Neural progenitor cell (in vitro differentiated cells): ENCODE results near the gene ATP8B3.

Experiments used
- EZH2phosphoT487 ChIP-seq: fragments of 200-600 bp; sonication (generic); IDR thresholded peaks from 2 replicates; pipeline ENCODE4 v1.6.1; 2017; ENCODE audit warnings: antibody characterized with exemption
- TF ChIP-seq, protein P1 (sequence below): fragments of 200-600 bp; sonication (generic); IDR thresholded peaks from 2 replicates; pipeline ENCODE4 v1.5.1; 2017; ENCODE audit warnings: antibody characterized with exemption, mild to moderate bottlenecking

DNA sequence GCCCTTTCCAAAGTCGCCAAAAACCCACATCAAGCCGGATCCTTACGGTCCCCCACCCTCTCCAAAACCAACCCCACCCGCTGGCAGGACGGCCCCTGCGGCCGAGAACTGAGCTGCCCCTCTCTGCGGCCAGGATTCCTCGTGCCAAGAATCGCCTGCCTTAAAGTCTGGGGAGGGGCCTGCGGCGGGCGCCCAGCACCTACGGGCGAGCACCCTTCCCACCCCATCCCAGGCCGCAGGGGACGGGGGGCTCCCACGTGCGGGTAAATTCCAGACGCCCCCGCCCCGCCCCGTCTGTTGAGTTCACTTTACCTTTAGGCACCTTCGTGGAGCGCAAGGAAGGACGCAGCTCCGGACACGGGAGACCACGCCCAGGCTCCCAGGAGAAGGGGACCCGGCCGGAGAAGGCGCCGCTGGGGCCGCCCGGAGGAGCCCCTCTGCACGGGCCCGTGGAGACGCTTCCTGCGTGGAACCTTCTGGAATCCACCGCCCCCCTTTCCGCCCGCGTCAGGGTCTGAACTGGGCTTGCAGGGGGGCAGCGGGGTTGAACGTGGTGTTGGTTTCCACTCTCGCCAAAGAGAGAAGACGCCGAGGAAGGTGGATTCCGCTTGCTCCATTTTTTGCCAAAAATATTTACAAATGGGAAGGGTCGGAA is 36.0 kb downstream of the ATP8B3 start:
- TF ChIP-seq, protein P1, sequence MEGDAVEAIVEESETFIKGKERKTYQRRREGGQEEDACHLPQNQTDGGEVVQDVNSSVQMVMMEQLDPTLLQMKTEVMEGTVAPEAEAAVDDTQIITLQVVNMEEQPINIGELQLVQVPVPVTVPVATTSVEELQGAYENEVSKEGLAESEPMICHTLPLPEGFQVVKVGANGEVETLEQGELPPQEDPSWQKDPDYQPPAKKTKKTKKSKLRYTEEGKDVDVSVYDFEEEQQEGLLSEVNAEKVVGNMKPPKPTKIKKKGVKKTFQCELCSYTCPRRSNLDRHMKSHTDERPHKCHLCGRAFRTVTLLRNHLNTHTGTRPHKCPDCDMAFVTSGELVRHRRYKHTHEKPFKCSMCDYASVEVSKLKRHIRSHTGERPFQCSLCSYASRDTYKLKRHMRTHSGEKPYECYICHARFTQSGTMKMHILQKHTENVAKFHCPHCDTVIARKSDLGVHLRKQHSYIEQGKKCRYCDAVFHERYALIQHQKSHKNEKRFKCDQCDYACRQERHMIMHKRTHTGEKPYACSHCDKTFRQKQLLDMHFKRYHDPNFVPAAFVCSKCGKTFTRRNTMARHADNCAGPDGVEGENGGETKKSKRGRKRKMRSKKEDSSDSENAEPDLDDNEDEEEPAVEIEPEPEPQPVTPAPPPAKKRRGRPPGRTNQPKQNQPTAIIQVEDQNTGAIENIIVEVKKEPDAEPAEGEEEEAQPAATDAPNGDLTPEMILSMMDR: no peak
- peak; percentile 87 for TF ChIP-seq EZH2phosphoT487
